Measurements from ENCODE around the gene EXOG.

The EXOG gene

DNA sequence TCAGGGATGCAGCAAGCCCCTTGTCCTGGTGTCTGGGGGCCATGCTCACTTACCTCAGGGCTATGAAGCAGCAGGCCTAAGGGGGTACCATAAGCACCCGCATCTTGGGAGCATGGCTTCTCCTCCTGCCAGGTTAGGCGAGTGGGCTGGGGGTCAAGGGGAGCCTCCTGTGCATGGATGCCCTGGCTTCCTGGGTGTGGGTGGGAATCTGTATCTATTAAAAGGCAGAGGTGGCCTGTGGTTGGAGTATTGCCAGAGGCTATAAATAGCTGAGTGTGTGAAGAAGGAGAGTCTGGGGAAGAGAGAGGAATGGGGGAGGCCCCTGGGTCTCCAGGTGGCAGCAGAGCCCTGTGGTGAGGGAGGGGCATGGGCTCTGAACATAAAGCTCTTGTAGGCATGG, 22.9 kb upstream of the EXOG start:
- DNase-seq: no peak

GRCh38 chr3:38474928-38475605, 21.1 kb upstream of the EXOG start:
- DNase-seq: no peak

DNA sequence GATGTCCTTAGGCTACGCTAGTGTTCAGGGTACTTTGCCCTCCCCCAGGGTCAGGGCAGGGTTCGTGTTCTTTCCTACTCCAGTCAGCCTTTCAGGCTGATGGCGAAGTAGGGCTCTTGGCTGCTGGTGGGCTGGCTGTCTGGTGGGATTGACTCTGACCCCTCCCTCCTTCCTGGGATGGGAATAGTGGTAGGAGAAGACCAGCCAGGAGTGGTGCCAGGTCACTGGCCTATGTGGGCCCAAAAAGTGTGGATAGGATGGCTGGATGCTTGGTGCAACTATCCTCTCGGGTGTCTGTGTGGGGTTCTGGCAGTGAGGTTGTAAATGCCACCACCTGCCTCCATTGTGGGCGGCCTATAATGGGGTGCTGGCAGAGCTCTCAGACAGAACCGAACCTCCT, 20.4 kb upstream of the EXOG start:
- no peak for DNase-seq

GRCh38 chr3:38476157-38476756, 19.9 kb upstream of the EXOG start:
- DNase-seq: no peak

DNA sequence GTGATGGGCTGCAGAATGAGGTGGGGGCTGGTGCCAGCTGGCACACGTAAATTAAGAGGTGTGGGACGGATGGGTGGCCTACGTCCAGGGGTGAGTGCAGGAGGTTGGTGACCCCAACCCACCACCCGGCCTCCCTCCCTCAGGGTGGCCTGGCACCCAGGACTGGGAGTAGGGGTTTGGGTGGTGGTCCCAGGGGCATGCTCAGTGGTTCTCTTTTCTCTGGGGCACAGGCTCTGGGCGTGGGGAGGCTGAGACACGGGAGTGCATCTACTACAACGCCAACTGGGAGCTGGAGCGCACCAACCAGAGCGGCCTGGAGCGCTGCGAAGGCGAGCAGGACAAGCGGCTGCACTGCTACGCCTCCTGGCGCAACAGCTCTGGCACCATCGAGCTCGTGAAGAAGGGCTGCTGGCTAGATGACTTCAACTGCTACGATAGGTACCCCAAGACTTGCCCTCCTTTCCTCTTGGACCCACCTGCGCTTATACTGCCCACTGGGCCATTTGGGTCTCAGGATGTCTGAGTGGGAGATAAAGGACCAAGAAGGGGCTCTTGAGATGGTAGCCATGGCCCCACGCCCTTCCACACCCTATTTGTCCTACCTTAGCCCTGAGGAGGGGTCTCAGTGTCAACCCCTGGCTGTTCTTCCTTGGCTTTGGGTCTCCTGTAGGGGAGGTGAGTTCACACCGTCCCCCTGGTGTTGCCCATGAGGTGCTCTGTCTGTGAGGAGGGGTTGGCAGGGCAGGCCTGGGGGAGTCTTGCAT, 18.9 kb upstream of the EXOG start:
- DNase-seq: no peak

DNA sequence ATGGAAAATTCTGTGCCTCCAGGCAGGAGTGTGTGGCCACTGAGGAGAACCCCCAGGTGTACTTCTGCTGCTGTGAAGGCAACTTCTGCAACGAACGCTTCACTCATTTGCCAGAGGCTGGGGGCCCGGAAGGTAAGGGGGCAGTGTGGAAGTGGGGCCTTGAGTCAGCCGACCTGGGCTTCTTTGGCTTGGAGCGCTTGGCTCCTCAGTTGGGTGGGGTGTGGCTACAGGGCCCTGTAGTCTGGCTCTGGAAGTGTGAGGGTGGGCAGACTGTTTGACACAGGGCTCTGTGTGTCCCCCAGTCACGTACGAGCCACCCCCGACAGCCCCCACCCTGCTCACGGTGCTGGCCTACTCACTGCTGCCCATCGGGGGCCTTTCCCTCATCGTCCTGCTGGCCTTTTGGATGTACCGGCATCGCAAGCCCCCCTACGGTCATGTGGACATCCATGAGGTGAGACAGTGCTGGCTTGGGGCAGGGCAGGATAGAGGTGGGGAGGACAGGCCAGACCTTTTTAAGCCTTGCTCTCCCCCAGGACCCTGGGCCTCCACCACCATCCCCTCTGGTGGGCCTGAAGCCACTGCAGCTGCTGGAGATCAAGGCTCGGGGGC, 18.2 kb upstream of the EXOG start:
- no peak for DNase-seq

DNA sequence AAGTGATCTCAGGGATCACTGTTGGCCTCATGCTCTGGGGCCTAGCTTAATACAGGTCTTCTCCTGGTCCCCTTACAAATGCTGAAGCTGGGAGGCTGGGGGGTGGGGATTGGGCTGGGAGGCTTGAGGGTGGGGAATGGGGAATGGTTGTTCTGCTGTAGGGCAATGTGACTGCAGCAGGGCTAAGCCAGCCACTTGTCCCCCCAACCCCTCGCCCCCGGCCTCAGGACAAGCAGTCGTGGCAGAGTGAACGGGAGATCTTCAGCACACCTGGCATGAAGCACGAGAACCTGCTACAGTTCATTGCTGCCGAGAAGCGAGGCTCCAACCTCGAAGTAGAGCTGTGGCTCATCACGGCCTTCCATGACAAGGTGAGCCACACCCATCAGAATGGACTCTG, 17.2 kb upstream of the EXOG start:
- DNase-seq: no peak

DNA sequence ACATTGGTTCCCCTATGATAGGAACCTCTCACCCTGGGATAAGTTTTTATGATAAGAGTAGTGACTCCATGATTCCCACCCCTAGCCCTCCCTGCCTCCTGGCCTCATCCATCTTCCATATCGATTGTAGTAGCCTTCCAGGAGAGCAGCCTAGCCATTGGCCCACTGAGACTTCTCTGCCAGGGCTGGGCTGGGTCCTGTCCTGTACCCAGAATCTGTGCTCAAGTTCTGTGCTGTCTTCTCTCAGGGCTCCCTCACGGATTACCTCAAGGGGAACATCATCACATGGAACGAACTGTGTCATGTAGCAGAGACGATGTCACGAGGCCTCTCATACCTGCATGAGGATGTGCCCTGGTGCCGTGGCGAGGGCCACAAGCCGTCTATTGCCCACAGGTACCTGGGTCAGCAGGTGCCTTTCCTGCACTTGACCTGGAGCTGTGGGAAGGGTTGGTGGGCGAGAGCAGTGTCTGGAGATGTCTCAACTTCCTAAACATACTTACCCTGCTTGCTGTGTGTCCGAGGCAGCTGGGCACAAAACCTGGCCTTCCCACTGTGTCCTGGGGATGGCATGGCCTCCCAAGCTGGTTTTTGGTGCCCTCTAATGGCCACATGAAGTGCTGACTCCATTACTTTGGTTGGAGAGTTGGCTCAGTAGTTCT, 16.6 kb upstream of the EXOG start:
- peak in 3 of 5 donors; percentile 23 to 49 (median 36) for DNase-seq

GRCh38 chr3:38480093-38480445, 16.1 kb upstream of the EXOG start:
- DNase-seq: no peak

GRCh38 chr3:38480930-38481329, 15.2 kb upstream of the EXOG start:
- DNase-seq: no peak

DNA sequence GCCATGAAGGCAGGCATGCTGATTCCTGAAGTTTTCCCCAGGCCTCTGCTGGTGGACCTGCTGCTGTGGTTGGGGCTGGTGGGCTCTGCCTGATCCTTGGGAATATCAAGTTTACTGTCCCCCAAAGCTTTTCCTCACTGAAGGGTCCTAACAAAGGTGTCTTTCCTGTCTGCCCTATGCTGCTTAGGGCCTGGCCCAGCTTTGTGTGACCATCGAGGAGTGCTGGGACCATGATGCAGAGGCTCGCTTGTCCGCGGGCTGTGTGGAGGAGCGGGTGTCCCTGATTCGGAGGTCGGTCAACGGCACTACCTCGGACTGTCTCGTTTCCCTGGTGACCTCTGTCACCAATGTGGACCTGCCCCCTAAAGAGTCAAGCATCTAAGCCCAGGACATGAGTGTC, 13.2 kb upstream of the EXOG start:
- DNase-seq: no peak

GRCh38 chr3:38487323-38487722, 8.8 kb upstream of the EXOG start:
- no peak for DNase-seq

DNA sequence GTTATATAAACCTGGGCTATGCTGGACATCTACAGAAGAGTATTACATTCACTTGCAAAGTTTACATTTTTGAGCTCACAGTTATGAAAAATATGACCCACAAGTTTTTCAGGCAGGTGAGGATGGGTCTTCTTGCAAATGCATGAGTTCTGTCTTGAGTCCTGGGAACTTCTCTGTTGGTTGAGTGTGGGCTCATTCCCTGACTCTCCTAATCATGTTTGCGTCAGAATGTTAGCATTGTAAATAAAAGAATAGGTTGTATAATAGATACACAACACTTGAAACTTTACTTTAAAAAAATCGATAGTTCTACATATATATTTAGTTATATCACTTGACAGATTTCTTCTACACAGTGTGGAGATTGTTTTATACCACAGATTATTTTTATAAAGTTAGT, 7.2 kb upstream of the EXOG start:
- DNase-seq: no peak

GRCh38 chr3:38489766-38490165, 6.4 kb upstream of the EXOG start:
- DNase-seq: no peak

DNA sequence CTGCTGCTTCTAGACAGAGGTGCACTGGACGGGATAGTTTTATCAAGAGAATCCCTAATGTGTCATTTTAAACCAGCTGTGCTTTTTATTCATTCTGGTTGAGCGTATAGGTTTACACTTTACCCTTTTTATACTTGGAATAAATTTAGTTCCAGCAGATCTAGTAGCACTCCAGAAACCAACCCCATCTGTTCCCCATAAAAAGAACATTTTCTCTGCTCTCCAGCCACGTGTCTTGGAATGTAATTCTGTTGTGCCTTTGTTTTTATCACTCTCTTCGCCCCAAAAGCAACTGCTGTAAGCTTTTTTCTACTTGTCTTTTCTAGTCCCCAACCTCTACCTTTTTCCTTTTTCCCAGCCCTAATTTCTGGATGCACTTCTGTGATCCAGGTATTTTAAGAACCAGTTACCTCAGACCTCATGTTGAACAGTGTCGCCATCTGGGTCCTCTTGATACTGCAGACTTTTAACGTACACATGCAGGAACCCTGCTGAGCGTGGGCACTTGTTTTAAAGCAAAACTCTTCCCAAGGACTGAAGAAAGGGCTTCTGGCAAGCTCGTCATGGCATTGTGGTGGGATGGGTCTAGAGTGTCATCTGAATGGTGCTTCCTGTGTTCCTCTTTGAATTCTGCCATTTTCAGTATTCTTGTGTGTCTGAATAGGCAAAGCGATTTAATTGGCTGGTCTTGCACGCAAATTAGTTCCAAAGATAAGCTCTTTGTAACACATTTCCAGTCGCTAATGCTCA, 5.7 kb upstream of the EXOG start:
- DNase-seq: no peak

- DNase-seq: no peak
Observed at GRCh38 chr3:38491215-38491614, 4.9 kb upstream of the EXOG start.

DNA sequence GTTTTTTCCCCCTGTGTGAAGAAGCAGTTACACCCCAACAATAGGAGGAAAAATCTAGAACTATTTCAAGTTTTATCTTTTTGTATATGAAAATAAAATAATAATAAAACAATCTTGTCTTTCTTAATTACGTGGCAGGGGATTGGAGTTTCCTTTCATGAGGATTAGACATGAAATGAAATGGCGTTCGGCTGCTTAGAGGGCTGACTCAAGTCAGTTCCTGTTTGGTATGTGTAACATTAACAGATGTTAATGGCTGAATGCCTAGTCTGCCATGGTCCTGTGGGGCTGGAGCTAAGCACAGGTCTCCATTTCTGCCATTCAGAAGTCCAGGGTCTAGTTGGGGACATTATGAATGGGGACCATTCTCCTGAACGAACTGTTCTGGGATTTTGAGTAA, 3.1 kb upstream of the EXOG start:
- no peak for DNase-seq

GRCh38 chr3:38497031-38497430, 891 bp downstream of the EXOG start:
- no peak for DNase-seq

DNA sequence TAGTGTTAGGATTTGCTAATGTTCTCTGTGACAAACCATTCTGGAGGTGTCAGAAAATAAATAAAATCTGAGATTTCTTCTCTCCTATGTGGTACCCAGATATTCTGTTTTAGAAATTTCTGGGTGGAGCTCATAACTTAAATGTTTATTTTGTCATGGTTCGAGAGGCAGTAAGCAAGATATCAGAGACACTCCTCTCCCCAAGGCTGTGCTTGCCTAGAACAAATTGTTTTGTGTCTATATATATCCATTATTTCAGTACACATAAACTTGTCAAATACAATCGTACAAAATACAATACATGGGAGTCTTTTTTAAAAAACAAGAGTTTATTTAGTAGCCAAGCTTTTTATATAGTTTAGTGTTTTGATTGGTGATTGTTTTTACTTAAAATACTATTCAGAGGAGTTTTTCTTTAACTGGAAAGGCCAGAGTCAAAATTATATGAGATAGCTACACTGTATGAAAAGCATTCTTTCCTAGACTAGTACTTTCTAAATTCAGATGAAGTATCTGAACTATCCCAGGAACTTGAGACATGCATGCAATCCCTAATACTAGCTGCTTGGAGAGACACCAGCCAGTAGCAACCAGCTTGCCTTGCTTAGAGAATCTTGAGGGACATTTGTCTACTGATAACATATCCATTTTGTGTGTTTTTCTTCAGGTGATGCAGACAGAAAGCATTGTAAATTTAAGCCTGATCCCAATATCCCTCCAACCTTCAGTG, 4.7 kb downstream of the EXOG start:
- no peak for DNase-seq

DNA sequence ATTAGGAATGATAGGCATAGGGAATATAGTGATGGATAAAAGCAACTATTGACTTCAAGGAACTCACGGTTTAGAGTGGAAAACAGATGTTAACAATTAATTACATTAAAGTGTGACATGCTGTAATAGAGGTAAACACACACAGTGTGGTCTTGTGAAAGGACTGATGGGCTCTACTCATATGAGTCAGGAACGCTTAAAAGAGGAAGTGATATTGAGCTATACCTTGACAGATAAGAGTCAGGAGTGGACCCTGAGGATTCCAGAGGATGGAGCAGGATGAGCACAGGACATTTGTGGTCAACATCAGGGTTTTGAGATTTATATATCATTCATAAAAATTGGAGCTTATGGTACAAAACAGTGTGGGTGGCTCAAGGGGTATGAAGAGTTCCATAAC, 11.0 kb downstream of the EXOG start:
- no peak for DNase-seq

DNA sequence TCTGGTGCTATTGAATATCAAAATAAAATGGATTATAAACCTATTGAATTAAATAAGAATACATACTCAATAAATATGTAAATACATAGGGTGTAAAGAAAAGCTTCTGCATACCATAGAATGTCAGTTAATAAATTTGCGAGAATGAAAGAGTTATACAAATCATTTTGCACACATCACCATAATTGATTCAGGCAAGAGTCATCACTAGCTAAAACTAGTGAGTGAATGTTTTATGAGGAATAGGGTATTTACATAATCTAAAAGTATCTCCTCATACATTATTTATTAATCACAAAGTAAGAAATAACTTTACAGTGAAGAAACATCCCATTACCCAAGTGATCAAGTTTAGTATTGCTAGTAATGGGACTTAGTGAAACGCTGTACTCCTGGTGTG, 13.6 kb downstream of the EXOG start:
- no peak for DNase-seq

DNA sequence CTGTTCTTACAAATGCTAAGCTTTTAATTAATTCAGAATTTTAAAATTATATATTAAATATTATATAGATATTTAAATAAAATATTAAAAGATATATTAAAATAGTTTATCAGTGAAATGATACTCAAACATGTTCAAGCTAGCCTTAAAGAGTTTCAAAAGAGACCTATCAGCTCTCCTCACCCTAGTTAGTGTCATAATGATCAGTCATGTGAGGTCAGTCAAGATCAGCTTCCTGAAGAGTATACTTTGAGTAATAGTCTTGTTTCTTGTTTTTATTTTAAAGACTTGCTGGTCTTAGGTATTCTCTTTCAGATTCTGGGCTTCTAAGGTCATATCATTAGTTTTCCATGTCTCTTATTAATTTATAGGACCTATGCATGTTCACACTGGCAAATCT, 14.5 kb downstream of the EXOG start:
- DNase-seq: no peak

Data from T-helper 1 cell (primary cell).